ENCODE results near the gene KCNH6. TPM values are rescaled to one million over a fixed set of nuclear protein-coding genes. Genes with fewer than 3 reads are reported as not detected.

KCNH6 gene
- total RNA-seq, 1 experiment from 2014 or later, result not detected

- DNase-seq, result no peak
- ChIA-PET POLR2A (no interaction called here), CTCF (no interaction called here)
- H3K27me3 Mint-ChIP-seq (ENCODE audit: insufficient read depth, unreplicated experiment), result peaks cover 22% of the 10 kb centered on the region
- intact Hi-C loops (cut with micrococcal nuclease; ENCODE audit: unreplicated experiment), result no loop called here
- peaks cover 9% of the 10 kb centered on the region for H3K9me3 Mint-ChIP-seq (ENCODE audit: unreplicated experiment)
- Histone ChIP-seq H3K9me3 (peaks cover 5% of the 10 kb centered on the region; the same call in 1 of the 2 replicates), H3K4me3 (ENCODE audit: low read depth, low read length) (no peak overlapping the region), H3K27me3 (replicated peaks; ENCODE audit: control insufficient read depth, insufficient read depth, low read length) (no peaks in the 10 kb centered on the region; the same call in 1 of the 2 replicates), H3K4me1 (no peaks in the 10 kb centered on the region), H3K36me3 (ENCODE audit: control insufficient read depth, insufficient read depth, low read length) (no peaks in the 10 kb centered on the region)
- no peak for TF ChIP-seq CTCF (IDR thresholded peaks at IDR 0.05; ENCODE audit: insufficient read depth in 1 of 2, low read depth in 1 of 2, low read length in 1 of 2, severe bottlenecking in 1 of 2, unreplicated experiment in 1 of 2)
- BruUV-seq (replicated peaks), result no TSS peak
- no peaks in the 10 kb centered on the region for H3K36me3 Mint-ChIP-seq (ENCODE audit: insufficient read depth, unreplicated experiment)
- H3K27ac Mint-ChIP-seq (ENCODE audit: unreplicated experiment), result no peak overlapping the region
- no peaks in the 10 kb centered on the region for H3K4me1 Mint-ChIP-seq (ENCODE audit: low read depth, unreplicated experiment)
- H3K4me3 Mint-ChIP-seq (ENCODE audit: unreplicated experiment), result no peak overlapping the region
Measured at GRCh38 chr17:63503341-63503705, 19.8 kb upstream of the KCNH6 start.

GRCh38 chr17:63504261-63504660 is 18.9 kb upstream of the KCNH6 start:
- peaks cover 5% of the 10 kb centered on the region; the same call in 1 of the 2 replicates for H3K9me3 ChIP-seq
- Mint-ChIP-seq H3K27ac (ENCODE audit: unreplicated experiment) (no peak overlapping the region), H3K4me3 (ENCODE audit: unreplicated experiment) (no peak overlapping the region), H3K9me3 (ENCODE audit: unreplicated experiment) (peaks cover 9% of the 10 kb centered on the region), H3K4me1 (ENCODE audit: low read depth, unreplicated experiment) (no peaks in the 10 kb centered on the region), H3K36me3 (ENCODE audit: insufficient read depth, unreplicated experiment) (no peaks in the 10 kb centered on the region), H3K27me3 (ENCODE audit: insufficient read depth, unreplicated experiment) (peaks cover 24% of the 10 kb centered on the region)
- no peak for TF ChIP-seq CTCF (IDR thresholded peaks at IDR 0.05; ENCODE audit: insufficient read depth in 1 of 2, low read depth in 1 of 2, low read length in 1 of 2, severe bottlenecking in 1 of 2, unreplicated experiment in 1 of 2)
- POLR2A ChIA-PET, result no interaction called here
- no peak overlapping the region for H3K4me3 ChIP-seq (ENCODE audit: low read depth, low read length)
- H3K36me3 ChIP-seq (ENCODE audit: control insufficient read depth, insufficient read depth, low read length), result no peaks in the 10 kb centered on the region
- H3K27me3 ChIP-seq (replicated peaks; ENCODE audit: control insufficient read depth, insufficient read depth, low read length), result no peaks in the 10 kb centered on the region; the same call in 1 of the 2 replicates
- no TSS peak for BruUV-seq (replicated peaks)
- intact Hi-C loops (cut with micrococcal nuclease; ENCODE audit: unreplicated experiment), result no loop called here
- no peaks in the 10 kb centered on the region for H3K4me1 ChIP-seq
- CTCF ChIA-PET, result no interaction called here
- DNase-seq, result no peak

GRCh38 chr17:63505341-63505740 is 17.8 kb upstream of the KCNH6 start:
- H3K4me1 ChIP-seq, result no peaks in the 10 kb centered on the region
- no peaks in the 10 kb centered on the region; the same call in 1 of the 2 replicates for H3K27me3 ChIP-seq (replicated peaks; ENCODE audit: control insufficient read depth, insufficient read depth, low read length)
- DNase-seq, result no peak
- intact Hi-C loops (cut with micrococcal nuclease; ENCODE audit: unreplicated experiment), result no loop called here
- no peak for TF ChIP-seq CTCF (IDR thresholded peaks at IDR 0.05; ENCODE audit: insufficient read depth in 1 of 2, low read depth in 1 of 2, low read length in 1 of 2, severe bottlenecking in 1 of 2, unreplicated experiment in 1 of 2)
- H3K4me1 Mint-ChIP-seq (ENCODE audit: low read depth, unreplicated experiment), result no peaks in the 10 kb centered on the region
- H3K9me3 Mint-ChIP-seq (ENCODE audit: unreplicated experiment), result peaks cover 9% of the 10 kb centered on the region
- no peak overlapping the region for H3K4me3 ChIP-seq (ENCODE audit: low read depth, low read length)
- H3K36me3 ChIP-seq (ENCODE audit: control insufficient read depth, insufficient read depth, low read length), result no peaks in the 10 kb centered on the region
- ChIA-PET POLR2A (no interaction called here), CTCF (no interaction called here)
- peaks cover 5% of the 10 kb centered on the region; the same call in 1 of the 2 replicates for H3K9me3 ChIP-seq
- BruUV-seq (replicated peaks), result no TSS peak
- no peak overlapping the region for H3K27ac Mint-ChIP-seq (ENCODE audit: unreplicated experiment)
- H3K4me3 Mint-ChIP-seq (ENCODE audit: unreplicated experiment), result no peak overlapping the region
- H3K36me3 Mint-ChIP-seq (ENCODE audit: insufficient read depth, unreplicated experiment), result no peaks in the 10 kb centered on the region
- peaks cover 26% of the 10 kb centered on the region for H3K27me3 Mint-ChIP-seq (ENCODE audit: insufficient read depth, unreplicated experiment)

Data from Caco-2 (cell line).